Mononuclear cell (primary cell): ENCODE measurements around the gene GSTO2. TPM values are rescaled to one million over a fixed set of nuclear protein-coding genes. Genes with fewer than 3 reads are reported as not detected.

Experiments used
- H3K27me3 ChIP-seq: 2 replicates; pipeline ENCODE4 v1.6.0; 2011; ENCODE audit warnings: low read length, control low read depth; ENCODE audit not compliant: insufficient read depth
- H3K4me1 ChIP-seq: 2 replicates; pipeline ENCODE4 v1.5.1; 2011; ENCODE audit warnings: mild to moderate bottlenecking, low read length, control low read depth; ENCODE audit not compliant: insufficient read depth
- H3K4me3 ChIP-seq: 2 replicates; pipeline ENCODE4 v1.5.1; 2011; ENCODE audit warnings: mild to moderate bottlenecking, low read length, moderate library complexity
- H3K9me3 ChIP-seq: 2 replicates; pipeline ENCODE4 v1.5.1; 2011; ENCODE audit warnings: low read depth, mild to moderate bottlenecking, control low read depth, low read length
- total RNA-seq: library from RNA; depleted of rRNA; stranded (reverse); fragments of >200 nt; gene quantifications from one replicate; pipeline ENCODE4 v1.2.3, GENCODE V29; 2012

The GSTO2 gene
- total RNA-seq, 1 donor, result 0.84 TPM

GRCh38 chr10:104260775-104261115 lies 8.2 kb upstream of the GSTO2 start:
- Histone ChIP-seq H3K9me3 (no peaks in the 10 kb centered on the region), H3K4me3 (no peak overlapping the region), H3K27me3 (no peaks in the 10 kb centered on the region), H3K4me1 (peaks cover 45% of the 10 kb centered on the region)

- Histone ChIP-seq H3K9me3 (no peaks in the 10 kb centered on the region), H3K27me3 (no peaks in the 10 kb centered on the region), H3K4me1 (peaks cover 40% of the 10 kb centered on the region), H3K4me3 (no peak overlapping the region)
Observed at GRCh38 chr10:104262055-104262454, 6.9 kb upstream of the GSTO2 start.

- peaks cover 40% of the 10 kb centered on the region for H3K4me1 ChIP-seq
- H3K9me3 ChIP-seq, result no peaks in the 10 kb centered on the region
- no peak overlapping the region for H3K4me3 ChIP-seq
- H3K27me3 ChIP-seq, result no peaks in the 10 kb centered on the region
Observed at GRCh38 chr10:104264783-104265182, 4.2 kb upstream of the GSTO2 start.

GRCh38 chr10:104267721-104268404 lies 1.1 kb upstream of the GSTO2 start:
- Histone ChIP-seq H3K27me3 (no peaks in the 10 kb centered on the region), H3K4me3 (peak overlapping the region; percentile 76), H3K4me1 (peaks cover 28% of the 10 kb centered on the region)

GRCh38 chr10:104268405-104268712 lies 625 bp upstream of the GSTO2 start:
- Histone ChIP-seq H3K4me1 (peaks cover 28% of the 10 kb centered on the region), H3K9me3 (no peaks in the 10 kb centered on the region), H3K4me3 (peak overlapping the region; percentile 76), H3K27me3 (no peaks in the 10 kb centered on the region)

More at GRCh38 chr10:104267721-104268404, 1.1 kb upstream of the GSTO2 start:
- no peaks in the 10 kb centered on the region for H3K9me3 ChIP-seq

- H3K4me3 ChIP-seq, result no peak overlapping the region
- no peaks in the 10 kb centered on the region for H3K9me3 ChIP-seq
- H3K4me1 ChIP-seq, result peaks cover 17% of the 10 kb centered on the region
- peaks cover 6% of the 10 kb centered on the region for H3K27me3 ChIP-seq
Observed at GRCh38 chr10:104273286-104273685, 4.3 kb downstream of the GSTO2 start.

GRCh38 chr10:104273899-104274575 lies 5.1 kb downstream of the GSTO2 start:
- H3K4me1 ChIP-seq, result peaks cover 17% of the 10 kb centered on the region
- H3K27me3 ChIP-seq, result peaks cover 6% of the 10 kb centered on the region
- H3K9me3 ChIP-seq, result no peaks in the 10 kb centered on the region
- no peak overlapping the region for H3K4me3 ChIP-seq

GRCh38 chr10:104274762-104275721 lies 6.1 kb downstream of the GSTO2 start:
- Histone ChIP-seq H3K9me3 (no peaks in the 10 kb centered on the region), H3K4me3 (no peak overlapping the region), H3K27me3 (peaks cover 6% of the 10 kb centered on the region), H3K4me1 (peaks cover 12% of the 10 kb centered on the region)

- peaks cover 12% of the 10 kb centered on the region for H3K4me1 ChIP-seq
- H3K27me3 ChIP-seq, result peaks cover 6% of the 10 kb centered on the region
- H3K4me3 ChIP-seq, result no peak overlapping the region
- no peaks in the 10 kb centered on the region for H3K9me3 ChIP-seq
Observed at GRCh38 chr10:104276192-104276591, 7.2 kb downstream of the GSTO2 start.

GRCh38 chr10:104277785-104278184 lies 8.8 kb downstream of the GSTO2 start:
- H3K4me3 ChIP-seq, result no peak overlapping the region
- no peaks in the 10 kb centered on the region for H3K9me3 ChIP-seq
- peaks cover 6% of the 10 kb centered on the region for H3K27me3 ChIP-seq
- H3K4me1 ChIP-seq, result peaks cover 12% of the 10 kb centered on the region

GRCh38 chr10:104279550-104280259 lies 10.7 kb downstream of the GSTO2 start:
- Histone ChIP-seq H3K9me3 (no peaks in the 10 kb centered on the region), H3K4me3 (no peak overlapping the region), H3K4me1 (peaks cover 9% of the 10 kb centered on the region), H3K27me3 (no peaks in the 10 kb centered on the region)

- Histone ChIP-seq H3K27me3 (peaks cover 3% of the 10 kb centered on the region), H3K4me3 (no peak overlapping the region), H3K9me3 (no peaks in the 10 kb centered on the region), H3K4me1 (peaks cover 6% of the 10 kb centered on the region)
Observed at GRCh38 chr10:104281694-104282093, 12.7 kb downstream of the GSTO2 start.

- H3K4me3 ChIP-seq, result no peak overlapping the region
- H3K4me1 ChIP-seq, result no peaks in the 10 kb centered on the region
- H3K9me3 ChIP-seq, result no peaks in the 10 kb centered on the region
- H3K27me3 ChIP-seq, result peaks cover 7% of the 10 kb centered on the region
Observed at GRCh38 chr10:104284846-104285245, 15.9 kb downstream of the GSTO2 start.

- Histone ChIP-seq H3K9me3 (no peaks in the 10 kb centered on the region), H3K4me3 (no peak overlapping the region), H3K4me1 (peaks cover 12% of the 10 kb centered on the region), H3K27me3 (peaks cover 10% of the 10 kb centered on the region)
Observed at GRCh38 chr10:104286939-104287338, 18.0 kb downstream of the GSTO2 start.

GRCh38 chr10:104288355-104288754 lies 19.4 kb downstream of the GSTO2 start:
- H3K4me1 ChIP-seq, result peaks cover 18% of the 10 kb centered on the region
- no peak overlapping the region for H3K4me3 ChIP-seq
- no peaks in the 10 kb centered on the region for H3K9me3 ChIP-seq
- H3K27me3 ChIP-seq, result peaks cover 10% of the 10 kb centered on the region
